HCT116 (cell line): ENCODE results near the gene VAMP7. TPM values are rescaled to one million over a fixed set of nuclear protein-coding genes. Genes with fewer than 3 reads are reported as not detected.
"Not testable (repeated sequence)": the region's sequence is repeated elsewhere in the genome, so short reads cannot be mapped to it uniquely, and the experiment has no call there.

Experiments used
- ATAC-seq: fragments of 200-7000 bp; cut with Tn5 transposase; 2 replicates; pipeline ENCODE4 v1.9.1; 2020; ENCODE audit warnings: mild to moderate bottlenecking, moderate library complexity
- BruUV-seq: library from RNA; stranded (reverse); fragments of 400-500 nt; replicated peaks from 2 replicates; lab custom pipeline; 2021; lab: Mats Ljungman, UMichigan
- CTCF ChIA-PET: fragments of 300-600 bp; sonication (Branson Sonifier 250); formaldehyde crosslinking; loops from one replicate; lab custom pipeline; 2021; ENCODE audit warnings: antibody characterized with exemption; lab: Charles Lee
- POLR2A ChIA-PET: fragments of 300-600, 350-600 bp; sonication (Branson Sonifier 250); formaldehyde crosslinking; loops from one replicate; lab custom pipeline; 2021; ENCODE audit warnings: antibody characterized with exemption; lab: Charles Lee
- RAD21 ChIA-PET, 2 experiments: fragments of 300-600 bp; sonication (Branson Sonifier 250); formaldehyde crosslinking; loops; one replicate each; lab custom pipeline; 2023; ENCODE audit warnings: low total read pairs in 2 of 2; ENCODE audit not compliant: uncharacterized antibody in 2 of 2, unreplicated experiment in 2 of 2, low non-redundant PET in 1 of 2; lab: Charles Lee
- DNase-seq: peaks from one replicate; pipeline ENCODE4 v3.0.0-alpha.2; 2010; ENCODE audit warnings: low read depth, low spot score
- H2AFZ ChIP-seq: fragments of 200-600 bp; shearing (Covaris generic), sonication (generic); 2 replicates; pipeline ENCODE4 v1.6.1; 2017; ENCODE audit warnings: low read depth, mixed run types, mixed read lengths, antibody characterized with exemption, low read length; ENCODE audit not compliant: poor library complexity, severe bottlenecking
- H3K27ac ChIP-seq: 2 replicates; pipeline ENCODE4 v1.5.1; 2012; ENCODE audit warnings: low read depth, low read length
- H3K27me3 ChIP-seq: fragments of 200-600 bp; sonication (generic); 2 replicates; pipeline ENCODE4 v1.6.1; 2016; ENCODE audit warnings: mixed run types, low read length, mixed read lengths; ENCODE audit not compliant: insufficient read depth
- H3K36me3 ChIP-seq, 2 experiments: fragments of 200-500 bp in 1 of 2; fragments of 200-600 bp in 1 of 2; sonication (Bioruptor generic) in 1 of 2; sonication (generic) in 1 of 2; 2 replicates each; pipeline versions ENCODE4 v1.5.1 to v1.6.1; 2014 to 2016; ENCODE audit warnings: low read length in 2 of 2, inconsistent platforms in 1 of 2, mixed read lengths in 1 of 2, mixed run types in 1 of 2; ENCODE audit not compliant: insufficient read depth in 2 of 2, control insufficient read depth in 1 of 2
- H3K4me1 ChIP-seq, 2 experiments: fragments of 200-600 bp in 1 of 2; sonication (generic) in 1 of 2; 2 replicates each; pipeline versions ENCODE4 v1.5.1 to v1.6.1; 2012 to 2017; ENCODE audit warnings: low read length in 2 of 2, inconsistent platforms in 1 of 2, mild to moderate bottlenecking in 1 of 2, mixed read lengths in 1 of 2, mixed run types in 1 of 2, moderate library complexity in 1 of 2; ENCODE audit not compliant: insufficient read depth in 2 of 2, control insufficient read depth in 1 of 2
- H3K4me2 ChIP-seq: fragments of 200-600 bp; sonication (generic); 2 replicates; pipeline ENCODE4 v1.6.1; 2017; ENCODE audit warnings: mixed run types, low read length, mixed read lengths
- H3K4me3 ChIP-seq, 2 experiments: fragments of 200-600 bp in 1 of 2; sonication (generic) in 1 of 2; replicated peaks in 1 of 2; 2 replicates each; pipeline ENCODE4 v1.5.1; 2011 to 2016; ENCODE audit warnings: low read length in 2 of 2, control low read depth in 1 of 2, low read depth in 1 of 2, mild to moderate bottlenecking in 1 of 2, mixed read lengths in 1 of 2, mixed run types in 1 of 2
- H3K79me2 ChIP-seq: fragments of 200-600 bp; sonication (generic); 2 replicates; pipeline ENCODE4 v1.6.1; 2017; ENCODE audit warnings: mild to moderate bottlenecking, mixed run types, low read length, moderate library complexity, mixed read lengths; ENCODE audit not compliant: insufficient read depth
- H3K9ac ChIP-seq: fragments of 200-600 bp; sonication (generic); 2 replicates; pipeline ENCODE4 v1.6.1; 2016; ENCODE audit warnings: low read length, mixed read lengths
- H3K9me2 ChIP-seq: fragments of 200-600 bp; sonication (generic), shearing (Covaris generic); 2 replicates; pipeline ENCODE4 v1.6.1; 2017; ENCODE audit warnings: mixed run types, mild to moderate bottlenecking, moderate library complexity; ENCODE audit not compliant: insufficient read depth
- H3K9me3 ChIP-seq, 2 experiments: fragments of 200-500 bp in 1 of 2; fragments of 200-600 bp in 1 of 2; sonication (Bioruptor generic) in 1 of 2; sonication (generic) in 1 of 2; 2 replicates each; pipeline ENCODE4 v1.6.1; 2014 to 2017; ENCODE audit warnings: low read length in 2 of 2, mixed read lengths in 2 of 2, inconsistent platforms in 1 of 2, low read depth in 1 of 2, mild to moderate bottlenecking in 1 of 2, mixed run types in 1 of 2, moderate library complexity in 1 of 2; ENCODE audit not compliant: control insufficient read depth in 1 of 2, insufficient read depth in 1 of 2
- H4K20me1 ChIP-seq: fragments of 200-600 bp; sonication (generic), shearing (Covaris generic); 2 replicates; pipeline ENCODE4 v1.6.1; 2017; ENCODE audit warnings: mixed run types, mild to moderate bottlenecking, moderate library complexity; ENCODE audit not compliant: insufficient read depth
- CTCF ChIP-seq, 3 experiments: fragments of 200-600 bp in 1 of 3; sonication (generic) in 1 of 3; IDR thresholded peaks in 2 of 3; conservative IDR thresholded peaks in 1 of 3; 2 replicates each; pipeline ENCODE4 v1.5.1; 2012 to 2017; ENCODE audit warnings: low read depth in 2 of 3, low read length in 2 of 3, antibody characterized with exemption in 1 of 3, borderline replicate concordance in 1 of 3, control low read depth in 1 of 3, mild to moderate bottlenecking in 1 of 3, mixed read lengths in 1 of 3, mixed run types in 1 of 3, moderate library complexity in 1 of 3; ENCODE audit not compliant: insufficient read depth in 1 of 3
- ELF1 ChIP-seq: IDR thresholded peaks from 2 replicates; pipeline ENCODE4 v1.6.1; 2012; ENCODE audit warnings: low read depth, borderline replicate concordance
- EZH2 ChIP-seq: fragments of 200-600 bp; sonication (generic); IDR thresholded peaks from 2 replicates; pipeline ENCODE4 v1.6.1; 2017; ENCODE audit warnings: antibody characterized with exemption, mixed run types
- EZH2phosphoT487 ChIP-seq: fragments of 200-600 bp; IDR thresholded peaks from 2 replicates; pipeline ENCODE4 v1.6.1; 2018; ENCODE audit warnings: antibody characterized with exemption, borderline replicate concordance
- POLR2A ChIP-seq: IDR thresholded peaks from 2 replicates; pipeline ENCODE4 v1.7.0; 2011; ENCODE audit warnings: borderline replicate concordance; ENCODE audit not compliant: insufficient read depth, insufficient read length; ENCODE audit errors: extremely low read depth
- REST ChIP-seq: IDR thresholded peaks from 2 replicates; pipeline ENCODE4 v1.6.1; 2012; ENCODE audit warnings: low read depth
- SIN3A ChIP-seq: IDR thresholded peaks from 2 replicates; pipeline ENCODE4 v1.6.1; 2012; ENCODE audit warnings: low read depth
- SRF ChIP-seq: IDR thresholded peaks from 2 replicates; pipeline ENCODE4 v1.6.1; 2012; ENCODE audit warnings: low read depth
- TCF7L2 ChIP-seq: IDR thresholded peaks from 2 replicates; pipeline ENCODE4 v1.7.0; 2011; ENCODE audit warnings: borderline replicate concordance, inconsistent platforms; ENCODE audit not compliant: insufficient read depth, insufficient read length; ENCODE audit errors: extremely low read depth
- ZNF274 ChIP-seq: fragments of 200-500 bp; sonication (Bioruptor generic); IDR thresholded peaks from 2 replicates; pipeline ENCODE4 v1.6.1; 2014; ENCODE audit warnings: mild to moderate bottlenecking, low read depth, low read length, inconsistent platforms
- intact Hi-C: fragments of 100-400 bp; cut with micrococcal nuclease; formaldehyde crosslinking; loops from 2 replicates; pipeline ENCODE4 v1.10.0; 2022
- total RNA-seq: library from RNA; stranded (reverse); gene quantifications from one replicate; pipeline ENCODE4 v1.2.1, GENCODE V29; 2021; ENCODE audit not compliant: unreplicated experiment

Gene VAMP7
- total RNA-seq, 1 experiment from 2014 or later: 32.8 TPM

GRCh38 chrX:155881158-155881993, at the start of gene VAMP7 (continued):
- TF ChIP-seq REST (no peak), EZH2 (no peak), SIN3A (peak; percentile 70), TCF7L2 (no peak)

- CTCF ChIA-PET: no interaction called here
- Histone ChIP-seq H3K9me2 (no peaks in the 10 kb centered on the region), H3K9ac (no peak overlapping the region), H4K20me1 (no peaks in the 10 kb centered on the region), H3K27me3 (no peaks in the 10 kb centered on the region), H3K4me1 (no peaks in the 10 kb centered on the region), H2AFZ (no peak overlapping the region), H3K79me2 (no peaks in the 10 kb centered on the region), H3K4me3 (no peak overlapping the region), H3K9me3 (no peaks in the 10 kb centered on the region), H3K27ac (no peak overlapping the region), H3K36me3 (no peaks in the 10 kb centered on the region), H3K4me2 (no peak overlapping the region)
- POLR2A ChIA-PET: no interaction called here
- intact Hi-C loops: no loop called here
- RAD21 ChIA-PET: no interaction called here
- no peak for ATAC-seq
- TF ChIP-seq CTCF (IDR thresholded peaks at IDR 0.05 in 2 of 3, conservative IDR thresholded peaks at IDR 0.05 in 1 of 3; ENCODE audit: borderline replicate concordance in 1 of 3, insufficient read depth in 1 of 3, low read depth in 2 of 3, low read length in 2 of 3) (no peak), ELF1 (no peak), ZNF274 (no peak), EZH2 (no peak), POLR2A (no peak), EZH2phosphoT487 (no peak), SRF (no peak)
- DNase-seq: no peak
- no TSS peak for BruUV-seq
Observed at GRCh38 chrX:155841232-155841631, 39.9 kb upstream of the VAMP7 start.

GRCh38 chrX:155851786-155852185, 29.4 kb upstream of the VAMP7 start:
- H3K4me3 ChIP-seq, ATAC-seq, H3K27ac ChIP-seq, RAD21 ChIA-PET, POLR2A ChIA-PET, H4K20me1 ChIP-seq, H3K79me2 ChIP-seq, H3K9ac ChIP-seq, intact Hi-C loops, BruUV-seq, H3K27me3 ChIP-seq, CTCF ChIA-PET, H3K4me1 ChIP-seq, H3K36me3 ChIP-seq, H3K9me2 ChIP-seq, H2AFZ ChIP-seq, DNase-seq, H3K4me2 ChIP-seq, H3K9me3 ChIP-seq: not testable (repeated sequence)
